ENCODE measurements around the gene ZFAND3.

The ZFAND3 gene

DNA sequence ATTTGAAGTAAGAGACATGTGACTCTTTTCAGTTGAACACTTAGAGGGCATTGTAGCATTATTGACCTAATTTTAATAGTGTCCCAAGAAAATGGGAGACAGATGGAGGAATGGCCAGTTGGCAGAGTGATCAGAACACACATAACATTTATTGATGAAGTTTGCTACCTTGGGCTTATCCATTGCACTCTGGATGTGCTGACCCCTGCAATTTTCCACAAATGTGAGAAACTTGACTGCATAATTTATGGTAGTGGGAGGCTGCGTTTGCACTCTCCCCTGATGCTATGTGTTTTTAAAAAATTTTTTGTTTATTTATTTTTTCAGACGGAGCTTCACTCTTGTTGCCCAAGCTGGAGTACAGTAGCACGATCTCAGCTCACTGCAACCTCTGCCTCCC, 95.9 kb downstream of the ZFAND3 start:
- H3K9me2 ChIP-seq (replicated peaks; ENCODE audit: insufficient read depth, low read length), result no peaks in the 10 kb centered on the region
- no peaks in the 10 kb centered on the region for H3F3A ChIP-seq (ENCODE audit: insufficient read depth, low read length)
- H3K4me1 ChIP-seq (ENCODE audit: low read length), result peaks cover 6% of the 10 kb centered on the region
- no peak overlapping the region for H3K27ac ChIP-seq (ENCODE audit: low read length)
- H2AFZ ChIP-seq (ENCODE audit: low read length), result no peak overlapping the region
- no peaks in the 10 kb centered on the region for H4K20me1 ChIP-seq (ENCODE audit: insufficient read depth, low read length)
- no peak overlapping the region for H3K4me3 ChIP-seq (ENCODE audit: low read length)
- no peak for DNase-seq
- no peaks in the 10 kb centered on the region for H3K27me3 ChIP-seq (replicated peaks; ENCODE audit: insufficient read depth, low read length)
- H3K4me2 ChIP-seq (ENCODE audit: low read depth, low read length), result no peak overlapping the region
- no peak for TF ChIP-seq EZH2phosphoT487 (IDR thresholded peaks at IDR 0.05; ENCODE audit: low read length)
- TF ChIP-seq, protein P1, sequence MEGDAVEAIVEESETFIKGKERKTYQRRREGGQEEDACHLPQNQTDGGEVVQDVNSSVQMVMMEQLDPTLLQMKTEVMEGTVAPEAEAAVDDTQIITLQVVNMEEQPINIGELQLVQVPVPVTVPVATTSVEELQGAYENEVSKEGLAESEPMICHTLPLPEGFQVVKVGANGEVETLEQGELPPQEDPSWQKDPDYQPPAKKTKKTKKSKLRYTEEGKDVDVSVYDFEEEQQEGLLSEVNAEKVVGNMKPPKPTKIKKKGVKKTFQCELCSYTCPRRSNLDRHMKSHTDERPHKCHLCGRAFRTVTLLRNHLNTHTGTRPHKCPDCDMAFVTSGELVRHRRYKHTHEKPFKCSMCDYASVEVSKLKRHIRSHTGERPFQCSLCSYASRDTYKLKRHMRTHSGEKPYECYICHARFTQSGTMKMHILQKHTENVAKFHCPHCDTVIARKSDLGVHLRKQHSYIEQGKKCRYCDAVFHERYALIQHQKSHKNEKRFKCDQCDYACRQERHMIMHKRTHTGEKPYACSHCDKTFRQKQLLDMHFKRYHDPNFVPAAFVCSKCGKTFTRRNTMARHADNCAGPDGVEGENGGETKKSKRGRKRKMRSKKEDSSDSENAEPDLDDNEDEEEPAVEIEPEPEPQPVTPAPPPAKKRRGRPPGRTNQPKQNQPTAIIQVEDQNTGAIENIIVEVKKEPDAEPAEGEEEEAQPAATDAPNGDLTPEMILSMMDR (IDR thresholded peaks at IDR 0.05; ENCODE audit: low read length), result no peak
- no peak for TF ChIP-seq EZH2 (optimal IDR thresholded peaks at IDR 0.05; ENCODE audit: low read depth, low read length)
- no peaks in the 10 kb centered on the region for H3K36me3 ChIP-seq (replicated peaks; ENCODE audit: insufficient read depth, low read length)
- peaks cover 30% of the 10 kb centered on the region for H3K79me2 ChIP-seq (ENCODE audit: low read length)
- H3K9ac ChIP-seq (ENCODE audit: low read length), result no peak overlapping the region
- H3K9me3 ChIP-seq (replicated peaks; ENCODE audit: insufficient read depth, low read length), result no peaks in the 10 kb centered on the region

GRCh38 chr6:37916149-37916548, 96.6 kb downstream of the ZFAND3 start:
- TF ChIP-seq EZH2phosphoT487 (IDR thresholded peaks at IDR 0.05; ENCODE audit: low read length) (no peak), EZH2 (optimal IDR thresholded peaks at IDR 0.05; ENCODE audit: low read depth, low read length) (no peak)
- TF ChIP-seq, protein P1 (IDR thresholded peaks at IDR 0.05; ENCODE audit: low read length), result no peak
- no peaks in the 10 kb centered on the region for H3K9me2 ChIP-seq (replicated peaks; ENCODE audit: insufficient read depth, low read length)
- H3K27ac ChIP-seq (ENCODE audit: low read length), result no peak overlapping the region
- H3F3A ChIP-seq (ENCODE audit: insufficient read depth, low read length), result no peaks in the 10 kb centered on the region
- no peak overlapping the region for H3K4me2 ChIP-seq (ENCODE audit: low read depth, low read length)
- no peaks in the 10 kb centered on the region for H3K9me3 ChIP-seq (replicated peaks; ENCODE audit: insufficient read depth, low read length)
- no peak for DNase-seq
- peaks cover 32% of the 10 kb centered on the region for H3K79me2 ChIP-seq (ENCODE audit: low read length)
- H3K4me1 ChIP-seq (ENCODE audit: low read length), result peaks cover 6% of the 10 kb centered on the region
- no peaks in the 10 kb centered on the region for H4K20me1 ChIP-seq (ENCODE audit: insufficient read depth, low read length)
- H2AFZ ChIP-seq (ENCODE audit: low read length), result no peak overlapping the region
- no peak overlapping the region for H3K4me3 ChIP-seq (ENCODE audit: low read length)
- no peaks in the 10 kb centered on the region for H3K27me3 ChIP-seq (replicated peaks; ENCODE audit: insufficient read depth, low read length)
- H3K36me3 ChIP-seq (replicated peaks; ENCODE audit: insufficient read depth, low read length), result no peaks in the 10 kb centered on the region
- H3K9ac ChIP-seq (ENCODE audit: low read length), result no peak overlapping the region

DNA sequence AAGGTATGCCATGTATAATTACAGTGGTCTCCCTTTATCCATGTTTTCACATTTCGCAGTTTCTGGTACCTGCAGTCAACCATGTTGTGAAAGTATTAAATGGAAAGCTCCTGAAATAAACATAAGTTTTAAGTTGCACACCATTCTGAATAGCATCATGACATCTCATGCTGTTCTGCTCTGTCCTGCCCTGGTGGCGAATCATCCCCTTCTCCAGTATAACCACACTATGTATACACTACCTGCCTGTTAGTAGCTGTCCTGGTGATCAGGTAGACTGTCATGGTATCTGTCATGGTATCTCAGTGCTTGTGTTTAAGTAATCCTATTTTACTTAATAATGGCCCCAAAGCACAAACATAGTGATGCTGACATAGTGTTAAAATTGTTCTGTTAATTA, 97.1 kb downstream of the ZFAND3 start:
- H3K9me2 ChIP-seq (replicated peaks; ENCODE audit: insufficient read depth, low read length), result no peaks in the 10 kb centered on the region
- H3K79me2 ChIP-seq (ENCODE audit: low read length), result peaks cover 31% of the 10 kb centered on the region
- H3K9me3 ChIP-seq (replicated peaks; ENCODE audit: insufficient read depth, low read length), result no peaks in the 10 kb centered on the region
- no peak for TF ChIP-seq EZH2 (optimal IDR thresholded peaks at IDR 0.05; ENCODE audit: low read depth, low read length)
- TF ChIP-seq, protein P1 (IDR thresholded peaks at IDR 0.05; ENCODE audit: low read length), result no peak
- H2AFZ ChIP-seq (ENCODE audit: low read length), result no peak overlapping the region
- H4K20me1 ChIP-seq (ENCODE audit: insufficient read depth, low read length), result no peaks in the 10 kb centered on the region
- H3K4me3 ChIP-seq (ENCODE audit: low read length), result no peak overlapping the region
- no peak overlapping the region for H3K27ac ChIP-seq (ENCODE audit: low read length)
- no peak for DNase-seq
- H3K36me3 ChIP-seq (replicated peaks; ENCODE audit: insufficient read depth, low read length), result no peaks in the 10 kb centered on the region
- H3K27me3 ChIP-seq (replicated peaks; ENCODE audit: insufficient read depth, low read length), result no peaks in the 10 kb centered on the region
- H3K9ac ChIP-seq (ENCODE audit: low read length), result no peak overlapping the region
- peaks cover 1% of the 10 kb centered on the region; the same call in 1 of the 2 replicates for H3K4me1 ChIP-seq (ENCODE audit: low read length)
- no peaks in the 10 kb centered on the region for H3F3A ChIP-seq (ENCODE audit: insufficient read depth, low read length)
- H3K4me2 ChIP-seq (ENCODE audit: low read depth, low read length), result no peak overlapping the region
